NCI-H2227 (cell line): ENCODE results near the gene WDR11.

Experiments
- DNase-seq: peaks from one replicate; lab custom pipeline; 2025; ENCODE audit not compliant: unreplicated experiment; lab: John Stamatoyannopoulos, UW

The WDR11 gene

GRCh38 chr10:120942806-120943413 is 91.7 kb downstream of the WDR11 start:
- DNase-seq, result peak; percentile 80

DNA sequence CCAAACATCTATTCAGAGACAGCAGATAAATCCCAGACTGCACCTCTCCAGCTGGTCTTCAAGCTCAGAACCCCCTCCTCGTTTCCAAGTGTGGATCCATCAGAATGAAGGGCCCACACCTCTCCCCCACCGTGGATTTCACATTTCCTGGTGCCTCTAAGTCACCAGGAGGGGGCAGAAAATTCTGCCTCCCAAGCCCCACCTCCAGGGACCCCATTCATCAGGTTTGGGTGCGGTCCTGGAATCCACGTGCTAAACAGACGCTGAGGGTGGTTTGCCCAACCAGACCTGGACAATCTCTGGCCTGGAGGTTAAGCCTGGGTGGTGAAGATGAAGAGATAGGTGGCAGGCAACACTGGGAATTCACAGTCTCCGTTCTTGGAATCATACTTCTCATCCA is 92.4 kb downstream of the WDR11 start:
- no peak for DNase-seq

DNA sequence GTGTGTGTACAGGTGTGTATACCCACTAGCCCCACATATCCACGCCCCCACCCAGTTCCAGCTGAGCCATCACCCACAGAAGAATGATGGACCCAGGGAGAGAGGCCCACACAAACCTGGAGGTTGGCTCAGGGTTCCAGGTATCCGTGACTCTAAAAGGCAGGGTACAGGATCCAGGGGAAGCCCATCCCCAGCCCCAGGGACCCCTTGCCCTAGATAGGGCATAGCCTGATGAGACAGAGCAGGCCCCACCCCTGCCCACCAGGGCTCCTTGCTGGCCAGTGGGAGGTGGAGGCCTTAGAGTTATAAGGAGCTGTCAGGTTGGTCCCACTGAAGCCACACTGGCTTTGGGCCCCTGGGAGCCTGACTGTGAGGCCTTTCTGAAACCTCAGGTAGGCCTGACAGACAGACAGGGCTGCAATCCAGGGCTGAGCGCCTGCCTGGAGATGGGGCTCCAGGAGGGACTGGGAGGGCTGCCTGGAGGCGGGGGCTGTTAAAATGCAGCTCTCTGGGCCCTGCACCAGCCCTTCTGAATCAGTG is 93.5 kb downstream of the WDR11 start:
- DNase-seq, result no peak

- no peak for DNase-seq
Observed at GRCh38 chr10:120945182-120945581, 94.0 kb downstream of the WDR11 start.

- no peak for DNase-seq
Observed at GRCh38 chr10:120945801-120946302, 94.7 kb downstream of the WDR11 start.

DNA sequence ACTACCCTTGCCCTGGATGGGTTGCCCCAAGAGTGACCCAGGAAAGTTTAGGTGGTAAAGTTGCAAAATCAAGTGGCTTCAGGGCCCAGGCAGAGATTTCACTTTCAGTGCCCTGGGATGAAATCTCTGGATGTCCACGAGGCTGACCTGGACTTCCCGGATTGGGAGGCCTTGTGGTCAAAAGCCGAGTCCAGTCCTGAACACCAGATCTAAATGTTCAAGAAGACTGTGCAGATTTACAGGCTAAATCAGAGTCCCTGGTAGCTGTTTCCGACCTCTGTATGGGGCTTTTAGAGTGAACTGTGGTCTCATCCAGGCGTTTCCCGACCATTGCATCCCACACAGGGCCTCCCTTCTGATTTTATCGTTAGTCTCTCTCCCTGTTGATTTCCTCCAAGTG is 95.3 kb downstream of the WDR11 start:
- DNase-seq, result no peak

DNA sequence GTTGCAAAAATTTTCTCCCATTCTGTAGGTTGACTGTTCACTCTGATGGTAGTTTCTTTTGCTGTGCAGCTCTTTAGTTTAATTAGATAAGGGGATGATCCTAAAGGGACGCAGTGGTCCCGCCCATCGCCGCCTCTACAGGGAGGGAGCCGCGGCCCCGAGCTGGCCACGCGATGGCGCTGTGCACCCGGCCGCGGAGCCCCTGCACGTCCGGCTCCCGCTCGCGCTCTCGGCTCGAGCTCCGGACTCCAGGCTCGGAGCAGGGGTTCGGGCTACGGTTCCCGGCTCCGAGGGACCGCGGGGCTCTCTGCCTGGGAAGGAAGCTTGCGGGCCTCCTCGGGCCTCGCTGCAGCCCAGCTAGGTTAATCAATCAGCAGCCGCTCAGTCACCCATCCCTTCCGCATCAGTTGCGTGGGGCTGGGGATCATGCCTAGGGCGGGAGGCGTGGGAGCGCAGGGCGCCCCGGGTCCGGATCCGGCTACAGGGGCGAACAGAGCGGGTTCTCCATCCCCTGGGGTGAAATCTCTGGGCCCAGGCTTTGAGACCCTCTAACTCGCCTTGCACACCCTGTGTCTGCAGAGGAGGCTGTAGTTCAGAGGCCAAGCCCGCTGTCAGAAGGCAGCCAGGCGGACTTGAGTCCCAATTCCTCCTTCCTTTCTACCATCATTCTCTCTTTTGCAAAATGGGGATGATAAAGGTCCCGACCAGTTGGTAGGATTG is 97.9 kb downstream of the WDR11 start:
- no peak for DNase-seq

DNA sequence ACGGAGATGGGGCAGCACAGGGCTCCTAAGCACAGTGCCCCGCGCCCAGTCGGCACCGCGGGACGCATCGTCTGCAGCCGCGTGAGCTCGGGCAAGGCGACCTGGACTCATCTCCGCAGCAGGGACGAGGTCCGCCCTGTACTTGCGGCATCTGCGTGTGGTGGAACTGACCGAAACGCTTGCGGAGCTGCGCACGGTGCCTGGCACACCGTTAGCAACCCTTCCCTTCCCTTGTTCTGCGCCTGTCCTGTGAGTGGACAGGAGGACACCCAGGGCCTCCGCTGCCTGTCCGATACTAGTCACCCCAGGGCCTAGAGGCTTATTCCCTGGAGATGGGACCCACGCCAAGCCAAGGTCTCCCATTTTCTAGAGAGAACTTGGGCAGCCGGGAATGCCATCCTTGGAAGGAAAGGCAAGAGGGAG is 98.5 kb downstream of the WDR11 start:
- no peak for DNase-seq

DNA sequence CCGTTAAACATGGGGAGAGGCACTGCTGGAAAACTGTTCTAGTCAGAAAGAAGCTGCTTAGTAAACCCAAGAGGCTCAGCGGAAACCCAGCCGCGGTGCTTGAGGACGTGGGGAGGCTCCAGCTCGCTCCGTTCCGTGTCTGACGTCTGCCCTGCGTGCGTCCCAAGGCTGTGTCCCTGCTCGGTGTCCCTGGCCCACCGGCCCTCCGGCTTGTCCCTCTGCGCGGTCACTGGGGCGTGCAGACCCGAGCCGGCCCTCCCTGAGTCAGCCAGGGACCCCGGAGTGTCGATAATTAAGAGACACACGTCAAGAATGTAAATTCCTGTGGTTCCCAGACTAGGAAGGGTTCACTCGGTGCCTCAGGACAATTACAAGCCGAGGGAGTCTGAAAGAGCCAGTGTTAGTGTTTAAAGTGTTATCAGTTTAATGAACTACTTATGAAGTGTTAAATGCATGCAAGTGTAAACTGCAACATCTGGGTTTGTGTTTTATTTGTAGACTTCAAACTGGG is 98.9 kb downstream of the WDR11 start:
- DNase-seq, result no peak

DNA sequence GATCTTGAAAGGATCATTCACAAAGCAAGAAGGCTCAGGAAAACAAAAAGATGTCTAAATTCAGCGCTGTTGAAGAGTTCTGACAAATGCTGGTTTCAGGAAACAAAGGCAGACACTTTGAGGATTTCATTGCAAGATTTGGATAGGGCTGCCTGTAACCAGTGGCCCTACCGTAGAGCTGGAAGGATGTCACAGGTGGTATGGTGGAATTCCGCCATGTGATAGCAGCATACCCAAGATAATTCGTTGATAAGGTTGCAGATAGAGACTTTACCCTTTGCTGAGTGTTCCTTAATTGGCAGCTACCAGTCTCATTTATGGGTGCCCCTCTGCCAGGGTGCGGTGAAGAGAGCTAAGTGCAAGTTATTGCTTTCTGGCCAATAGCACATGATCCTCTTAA is 100.1 kb downstream of the WDR11 start:
- DNase-seq, result no peak

DNA sequence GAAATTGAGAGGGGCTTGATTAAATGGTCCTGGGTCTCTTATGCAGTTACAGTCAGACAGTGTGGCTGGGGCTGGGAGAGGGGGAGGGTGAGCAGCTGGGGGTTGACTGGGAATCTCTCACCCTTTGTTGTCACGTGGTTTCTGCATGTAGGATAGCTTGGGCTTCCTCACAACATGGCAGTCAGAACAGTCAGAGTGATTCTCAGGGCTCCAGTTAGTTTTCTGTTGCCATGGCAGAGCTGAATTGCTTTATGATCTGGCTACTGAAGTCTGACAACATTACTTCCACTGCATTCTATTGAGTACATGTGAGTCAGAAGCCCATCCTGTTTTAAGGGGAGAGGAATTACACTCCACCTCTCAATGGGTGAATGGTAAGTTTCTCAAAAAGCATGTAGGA is 102.7 kb downstream of the WDR11 start:
- no peak for DNase-seq
